CD4-positive, alpha-beta T cell treated with Interleukin-17A for 4 hours (primary cell): Measurements from ENCODE around the gene PLXNA4.
A peak's percentile ranks its signal among the peaks of the same experiment; 100 is the strongest.

ENCODE experiments used
- DNase-seq: peaks from one replicate; pipeline ENCODE4 v3.0.0-alpha.2; 2020; ENCODE audit warnings: mixed read lengths

PLXNA4 gene

DNA sequence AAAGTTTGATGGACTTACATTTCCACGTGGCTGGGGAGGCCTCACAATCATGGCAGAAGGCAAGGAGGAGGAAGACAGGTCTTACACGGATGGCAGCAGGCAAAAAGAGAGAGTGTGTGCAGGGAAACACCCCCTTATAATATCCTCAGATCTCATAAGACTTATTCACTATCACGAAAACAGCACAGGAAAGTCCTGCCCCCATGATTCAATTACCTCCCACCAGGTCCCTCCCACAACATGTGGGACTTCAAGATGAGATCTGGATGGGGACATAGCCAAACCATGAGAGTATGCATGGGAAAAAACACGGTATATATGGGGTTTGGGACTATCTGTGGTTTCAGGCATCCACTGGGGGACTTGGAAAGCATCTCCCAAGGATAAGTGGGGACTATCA, 78.0 kb downstream of the PLXNA4 start:
- no peak for DNase-seq

- no peak for DNase-seq
Observed at GRCh38 chr7:132497098-132497497, 79.2 kb downstream of the PLXNA4 start.

GRCh38 chr7:132495936-132496335, 80.3 kb downstream of the PLXNA4 start:
- no peak for DNase-seq

DNA sequence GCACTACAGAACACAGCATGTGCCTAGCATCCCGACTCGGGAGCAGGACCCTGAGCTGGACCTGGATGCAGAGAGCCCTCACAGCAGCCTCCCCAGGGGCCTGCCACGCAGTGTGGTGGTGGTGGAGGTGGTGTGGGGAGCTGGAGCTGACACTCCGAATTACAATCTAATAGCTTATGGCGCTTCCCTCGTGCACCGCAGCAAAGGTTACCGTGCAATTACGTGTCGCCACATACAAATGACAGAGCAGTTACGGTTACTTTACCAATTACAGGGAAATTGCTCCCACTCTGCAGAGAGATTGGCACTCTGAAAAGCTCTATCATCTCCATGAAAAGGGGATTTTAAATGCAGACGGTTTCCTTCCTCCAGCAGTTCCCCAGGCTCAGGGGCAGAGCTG, 81.8 kb downstream of the PLXNA4 start:
- no peak for DNase-seq

- no peak for DNase-seq
Observed at GRCh38 chr7:132492823-132493445, 83.3 kb downstream of the PLXNA4 start.

DNA sequence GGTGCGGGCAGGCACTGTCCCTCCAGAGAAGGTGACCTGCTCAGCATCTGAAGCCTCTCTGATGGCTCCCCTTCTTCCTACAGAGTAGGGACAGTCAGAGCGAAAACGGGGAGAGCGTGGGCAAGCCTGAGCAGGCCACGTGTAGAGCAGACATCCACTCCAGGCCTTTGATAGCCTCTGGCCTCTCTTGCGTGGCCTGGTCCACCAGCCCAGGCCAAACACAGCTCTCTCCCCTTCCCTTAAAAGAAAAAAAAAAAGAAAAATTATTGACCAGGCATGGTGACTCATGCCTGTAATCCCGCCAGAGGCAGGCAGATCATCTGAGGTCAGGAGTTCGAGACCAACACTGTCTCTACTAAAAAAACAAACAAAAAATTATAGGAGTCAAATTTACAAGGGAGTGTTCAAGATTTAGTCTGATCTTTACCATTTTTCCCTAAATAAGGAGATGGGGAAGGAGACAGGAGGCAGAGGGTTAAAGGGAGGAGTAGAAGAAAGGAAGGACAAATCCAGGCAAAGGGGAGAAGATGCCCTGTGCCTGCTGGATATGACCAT, 84.8 kb downstream of the PLXNA4 start:
- DNase-seq: no peak

GRCh38 chr7:132490474-132490873, 85.8 kb downstream of the PLXNA4 start:
- no peak for DNase-seq

- DNase-seq: no peak
Observed at GRCh38 chr7:132489776-132490237, 86.5 kb downstream of the PLXNA4 start.

DNA sequence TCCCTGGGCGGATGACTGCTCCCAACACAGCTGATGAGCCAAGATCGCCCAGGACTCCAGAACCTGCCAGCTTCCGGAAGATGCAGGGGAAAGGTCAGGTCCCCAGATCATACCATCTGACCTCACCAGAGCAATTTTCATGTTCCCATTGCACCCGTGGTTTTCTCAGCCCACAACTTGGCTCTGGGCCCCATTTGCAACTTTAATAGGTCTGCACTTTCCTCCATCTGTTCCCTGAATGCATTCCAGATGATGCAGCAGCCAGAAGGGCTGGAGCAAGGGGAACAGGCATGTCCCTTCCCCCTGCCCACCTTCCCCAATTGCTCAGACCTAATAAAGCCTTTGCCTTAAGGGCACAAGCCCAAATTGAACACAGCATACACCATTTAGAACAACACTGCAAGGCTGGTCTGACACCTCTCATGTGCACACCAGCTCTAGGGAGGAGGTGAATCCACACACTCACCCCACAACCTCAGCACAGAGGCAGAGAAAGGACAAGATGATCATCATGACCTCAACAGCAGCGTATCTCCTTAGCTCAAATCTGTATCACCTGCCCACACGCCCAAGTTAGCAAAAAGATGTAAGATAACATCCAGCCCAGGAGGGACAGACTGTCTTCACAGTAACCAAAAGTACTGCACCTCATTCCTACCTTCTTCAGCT, 87.5 kb downstream of the PLXNA4 start:
- DNase-seq: no peak

DNA sequence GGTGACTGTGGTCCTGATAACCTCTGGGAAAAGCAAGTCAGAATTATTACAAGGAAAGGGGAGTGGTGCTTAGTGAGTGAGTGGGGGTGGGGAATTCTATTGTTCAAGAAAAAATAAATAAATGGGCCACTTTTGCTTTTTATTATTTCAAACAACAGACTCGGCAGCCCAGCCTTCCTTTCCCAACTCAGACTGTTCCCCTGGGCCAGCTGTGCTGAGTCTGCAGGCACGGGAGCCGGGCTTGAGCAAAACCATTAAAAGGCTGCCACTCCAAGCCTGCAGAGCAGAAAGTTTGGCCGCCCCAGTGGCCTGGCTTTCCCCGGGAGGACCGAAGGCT, 90.0 kb downstream of the PLXNA4 start:
- no peak for DNase-seq

GRCh38 chr7:132485600-132486273, 90.5 kb downstream of the PLXNA4 start:
- peak; percentile 50 for DNase-seq

- no peak for DNase-seq
Observed at GRCh38 chr7:132485136-132485535, 91.1 kb downstream of the PLXNA4 start.

DNA sequence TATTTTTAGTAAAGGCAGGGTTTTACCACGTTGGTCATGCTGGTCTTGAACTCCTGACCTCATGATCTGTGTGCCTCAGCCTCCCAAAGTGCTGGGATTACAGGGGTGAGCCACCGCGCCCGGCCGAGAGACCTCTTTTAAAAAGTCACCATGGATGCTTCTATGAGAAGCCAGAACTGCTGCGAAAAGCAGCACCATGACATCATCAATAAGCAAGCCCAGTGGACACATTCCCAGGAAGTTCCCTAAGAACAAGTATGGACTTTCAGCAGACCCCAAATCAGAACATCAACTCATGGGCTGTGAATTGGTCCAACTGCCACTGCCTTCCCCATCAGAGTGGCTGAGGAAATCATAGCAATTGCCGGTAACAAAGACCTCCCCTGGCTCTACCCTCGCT, 93.4 kb downstream of the PLXNA4 start:
- DNase-seq: no peak

- no peak for DNase-seq
Observed at GRCh38 chr7:132480534-132480933, 95.7 kb downstream of the PLXNA4 start.

DNA sequence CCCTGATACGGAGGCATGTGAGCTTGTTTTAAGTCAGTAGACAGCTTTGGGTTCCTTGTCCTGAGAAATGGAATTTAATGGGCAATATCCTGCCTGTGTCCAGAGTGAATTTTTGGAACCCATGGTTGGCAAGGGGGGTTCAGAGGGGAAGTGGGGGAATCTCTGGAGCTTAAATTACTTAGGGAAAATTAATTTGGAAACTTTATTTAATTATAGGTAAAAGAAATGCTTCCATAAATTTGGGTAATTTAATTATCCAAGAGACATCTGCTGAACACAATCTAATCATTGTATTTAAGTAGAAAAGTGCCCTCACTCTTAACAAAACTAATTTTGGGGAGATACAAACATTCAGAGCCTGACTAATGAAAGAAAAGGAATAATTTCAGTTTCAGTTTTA, 99.7 kb downstream of the PLXNA4 start:
- no peak for DNase-seq

- DNase-seq: no peak
Observed at GRCh38 chr7:132475669-132476116, 100.6 kb downstream of the PLXNA4 start.

GRCh38 chr7:132475037-132475668, 101.1 kb downstream of the PLXNA4 start:
- no peak for DNase-seq

DNA sequence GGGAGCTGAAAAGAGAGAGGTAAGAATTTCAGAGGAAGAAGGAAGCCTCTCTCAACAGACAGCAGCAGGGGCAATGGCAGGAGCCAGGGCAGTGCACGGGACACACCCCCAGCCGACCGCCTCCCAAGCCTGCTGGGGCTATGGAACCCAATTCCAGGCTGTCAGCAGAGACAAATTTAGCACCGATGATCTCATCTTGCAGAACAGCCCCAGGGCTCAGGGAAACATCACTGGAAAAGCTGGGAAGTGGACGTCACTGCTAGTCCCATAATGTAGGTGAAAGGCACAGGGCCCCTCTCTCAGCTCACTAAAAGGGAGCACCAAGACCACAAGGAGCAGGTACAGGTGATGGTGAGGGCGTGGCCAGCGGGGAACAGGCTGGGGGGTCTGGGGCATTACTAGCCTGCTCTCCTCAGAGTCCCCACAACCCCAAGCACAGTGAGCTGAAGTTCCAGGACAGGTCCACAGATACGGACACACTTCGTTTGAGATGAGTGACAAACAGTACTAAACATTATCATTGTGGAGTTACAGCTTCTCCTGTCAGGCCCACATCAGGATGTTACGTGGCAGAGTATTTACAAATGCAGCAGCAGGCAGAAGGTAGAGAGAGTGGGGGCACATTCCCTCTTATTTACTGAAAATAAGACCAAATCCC, 103.7 kb downstream of the PLXNA4 start:
- DNase-seq: no peak

- no peak for DNase-seq
Observed at GRCh38 chr7:132471515-132471914, 104.8 kb downstream of the PLXNA4 start.

GRCh38 chr7:132469681-132470080, 106.6 kb downstream of the PLXNA4 start:
- no peak for DNase-seq

- no peak for DNase-seq
Observed at GRCh38 chr7:132469264-132469663, 107.0 kb downstream of the PLXNA4 start.

DNA sequence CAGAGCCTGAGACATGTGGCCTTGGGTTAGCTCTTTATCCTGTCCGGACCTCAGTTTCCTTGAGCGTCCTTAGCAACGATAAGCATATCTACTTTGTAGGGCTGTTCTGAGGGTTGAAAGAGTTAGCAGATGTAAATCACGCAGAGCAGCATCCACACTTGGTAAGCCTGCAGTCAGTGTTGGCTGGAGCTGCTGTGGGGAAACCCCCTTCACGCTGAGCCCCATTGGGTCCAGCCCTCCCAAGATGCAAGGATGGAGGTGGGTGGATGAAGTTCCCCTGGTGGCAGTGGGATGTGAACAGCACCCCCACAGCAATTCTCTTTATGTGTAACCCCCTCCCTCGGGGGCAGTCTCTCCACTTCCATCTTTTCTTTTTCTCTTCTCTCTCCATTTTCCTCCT, 109.9 kb downstream of the PLXNA4 start:
- no peak for DNase-seq

DNA sequence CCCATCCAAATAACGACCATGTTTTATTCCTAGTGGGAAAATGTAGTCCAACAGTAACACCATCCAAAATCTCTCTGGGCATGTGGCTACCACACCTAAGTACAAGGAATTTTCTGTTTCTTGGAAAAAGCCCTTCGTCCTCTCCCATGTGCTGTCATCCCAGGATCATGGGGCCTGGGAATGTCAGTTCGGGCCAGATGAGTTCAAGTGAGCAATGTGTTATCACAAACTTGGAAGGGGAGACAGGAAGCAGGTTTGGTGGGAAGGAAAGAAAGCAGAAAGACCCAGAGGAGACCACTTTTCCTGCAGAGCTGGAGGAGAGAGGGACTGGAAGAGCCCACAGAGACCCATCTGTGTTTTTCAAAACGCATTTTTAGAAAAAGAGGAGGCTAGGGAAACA, 110.8 kb downstream of the PLXNA4 start:
- DNase-seq: no peak
